Mammary microvascular endothelial cell (primary cell): ENCODE data around the gene PTBP1. TPM values are rescaled to one million over a fixed set of nuclear protein-coding genes. Genes with fewer than 3 reads are reported as not detected.

Experiments
- total RNA-seq: library from RNA; depleted of rRNA; stranded (reverse); fragments of >200 nt; gene quantifications from 2 replicates; pipeline ENCODE4 v1.2.3, GENCODE V29; 2015

PTBP1 gene
- total RNA-seq, result 303 and 434 TPM in 2 replicates

GRCh38 chr19:796692-797527 is at the start of gene PTBP1:
PTBP1 (plus strand) TSS chr19:797452; CDS start chr19:797498, 46 bp downstream.

DNA sequence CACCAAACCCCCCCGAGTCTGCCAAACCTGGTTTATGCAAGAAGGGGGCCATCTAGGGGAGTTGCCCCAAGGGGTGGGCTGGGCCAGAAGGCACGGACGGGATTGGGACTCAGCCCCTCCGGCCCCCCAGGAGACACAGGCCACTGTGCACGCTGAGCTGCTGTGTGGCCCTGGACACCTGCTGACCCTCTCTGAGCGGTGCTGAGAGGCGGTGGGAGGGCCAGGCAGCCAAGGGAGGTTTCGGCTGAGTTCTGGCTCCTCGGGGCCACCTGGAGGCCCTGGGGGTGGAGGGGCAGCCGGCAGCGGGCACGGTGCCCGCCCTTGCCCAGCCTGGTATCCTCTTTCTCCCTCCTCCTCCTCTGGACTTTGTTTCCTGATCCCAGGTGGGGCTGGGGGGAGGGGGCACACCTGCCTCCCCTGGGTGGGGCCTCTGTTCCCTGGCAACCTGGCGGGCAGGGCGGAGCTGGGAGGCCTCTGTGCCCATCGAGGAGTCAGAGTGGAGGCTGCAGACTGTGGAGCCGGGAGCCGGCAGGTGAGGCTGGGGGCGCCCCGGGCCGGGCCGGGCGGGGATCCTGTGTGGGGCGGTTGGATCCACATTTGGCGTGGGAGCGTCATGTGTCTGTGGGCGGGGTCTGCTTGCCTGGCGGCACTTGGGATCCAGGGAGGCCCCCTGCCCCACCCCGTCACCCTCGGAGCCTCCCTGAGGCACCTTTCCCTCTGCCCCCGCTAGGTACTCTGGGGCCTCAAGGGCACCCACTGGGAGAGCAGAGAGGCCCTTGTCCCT is 46.4 kb upstream of the PTBP1 start, which contains the start of gene MISP:
TSS of gene MISP (plus strand) at position 473 of the 784 bp plus-strand sequence. CDS start 5,835 bp downstream, outside the sequence.

DNA sequence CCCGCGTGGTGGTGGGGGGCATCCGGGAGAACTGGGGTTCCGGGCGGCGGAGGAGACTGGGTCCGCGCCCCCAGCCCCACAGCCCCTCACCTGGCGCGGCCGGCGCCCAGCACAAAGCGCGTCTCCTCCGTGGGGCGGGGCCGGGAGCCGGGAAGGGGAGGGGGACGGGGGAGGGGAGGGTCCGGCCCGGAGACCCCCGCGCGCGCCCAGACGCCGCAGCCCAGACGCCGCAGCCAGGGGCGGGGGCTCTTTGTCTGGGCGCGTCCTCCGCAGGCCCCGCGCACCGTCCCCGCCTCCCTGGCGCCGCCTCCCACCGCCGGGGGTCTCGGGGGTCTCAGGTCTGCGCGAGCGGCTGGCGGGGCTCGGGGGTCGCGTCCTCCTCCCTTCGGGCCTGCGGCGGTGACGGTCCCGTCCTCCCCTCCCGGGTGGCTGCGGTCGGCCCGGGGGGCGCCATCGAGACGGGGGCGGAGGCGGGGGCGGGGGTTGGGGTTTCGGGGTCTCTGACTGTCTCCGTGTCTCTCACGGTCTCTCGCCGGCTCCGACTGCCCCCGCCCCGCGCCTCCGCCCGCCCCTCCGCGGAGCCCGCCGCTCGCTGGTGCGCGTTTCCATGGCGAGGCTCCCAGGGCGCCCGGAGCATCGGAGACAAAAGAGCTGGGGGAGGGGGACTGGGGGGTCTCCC is 24.7 kb downstream of the PTBP1 start, which contains the start of gene PLPPR3:
TSS of gene PLPPR3 (minus strand) at position 131 of the 679 bp plus-strand sequence. CDS start 396 bp downstream, outside the sequence.

GRCh38 chr19:827710-828321 is 30.6 kb downstream of the PTBP1 start, which contains the start of gene AZU1:
AZU1 (plus strand) TSS chr19:827837; CDS start chr19:827847, 10 bp downstream.

DNA sequence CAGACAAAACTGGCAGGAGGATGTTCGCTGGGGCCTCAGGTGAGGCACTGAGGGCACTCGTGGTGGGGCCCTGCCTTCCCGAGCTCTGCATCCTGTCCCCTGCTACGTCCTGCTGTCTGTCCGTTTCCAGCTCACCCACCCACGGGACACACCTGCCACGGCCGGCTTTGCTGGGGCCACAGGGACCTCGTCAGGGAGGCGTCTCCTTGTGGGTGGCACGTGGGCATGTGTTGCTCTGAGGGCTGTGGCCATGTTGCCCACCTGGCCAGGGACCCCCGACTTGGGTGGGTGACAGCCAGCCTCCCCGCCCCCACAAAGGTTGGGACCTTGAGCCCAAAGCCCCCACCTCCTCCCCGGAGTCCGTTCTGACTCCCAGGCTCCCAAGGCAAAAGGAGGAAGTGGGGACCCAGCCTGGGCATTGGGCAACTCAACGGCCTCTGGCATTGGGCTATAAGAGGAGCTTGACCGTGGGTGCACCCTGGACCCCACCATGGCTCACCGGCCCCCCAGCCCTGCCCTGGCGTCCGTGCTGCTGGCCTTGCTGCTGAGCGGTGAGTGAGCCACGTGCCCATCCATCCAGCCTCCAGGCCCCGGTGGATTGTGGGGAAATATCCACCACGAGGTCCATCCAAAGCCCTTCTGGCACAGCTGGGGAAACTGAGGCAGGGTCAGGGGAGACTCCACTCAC is 43.4 kb downstream of the PTBP1 start, which contains the start of gene PRTN3:
TSS of gene PRTN3 (plus strand) at position 481 of the 688 bp plus-strand sequence. CDS start at position 491, 10 bp downstream.

GRCh38 chr19:852136-853013 is 55.1 kb downstream of the PTBP1 start, which contains the start of gene ELANE:
ELANE (plus strand) TSS chr19:852303; CDS start chr19:852329, 26 bp downstream.

DNA sequence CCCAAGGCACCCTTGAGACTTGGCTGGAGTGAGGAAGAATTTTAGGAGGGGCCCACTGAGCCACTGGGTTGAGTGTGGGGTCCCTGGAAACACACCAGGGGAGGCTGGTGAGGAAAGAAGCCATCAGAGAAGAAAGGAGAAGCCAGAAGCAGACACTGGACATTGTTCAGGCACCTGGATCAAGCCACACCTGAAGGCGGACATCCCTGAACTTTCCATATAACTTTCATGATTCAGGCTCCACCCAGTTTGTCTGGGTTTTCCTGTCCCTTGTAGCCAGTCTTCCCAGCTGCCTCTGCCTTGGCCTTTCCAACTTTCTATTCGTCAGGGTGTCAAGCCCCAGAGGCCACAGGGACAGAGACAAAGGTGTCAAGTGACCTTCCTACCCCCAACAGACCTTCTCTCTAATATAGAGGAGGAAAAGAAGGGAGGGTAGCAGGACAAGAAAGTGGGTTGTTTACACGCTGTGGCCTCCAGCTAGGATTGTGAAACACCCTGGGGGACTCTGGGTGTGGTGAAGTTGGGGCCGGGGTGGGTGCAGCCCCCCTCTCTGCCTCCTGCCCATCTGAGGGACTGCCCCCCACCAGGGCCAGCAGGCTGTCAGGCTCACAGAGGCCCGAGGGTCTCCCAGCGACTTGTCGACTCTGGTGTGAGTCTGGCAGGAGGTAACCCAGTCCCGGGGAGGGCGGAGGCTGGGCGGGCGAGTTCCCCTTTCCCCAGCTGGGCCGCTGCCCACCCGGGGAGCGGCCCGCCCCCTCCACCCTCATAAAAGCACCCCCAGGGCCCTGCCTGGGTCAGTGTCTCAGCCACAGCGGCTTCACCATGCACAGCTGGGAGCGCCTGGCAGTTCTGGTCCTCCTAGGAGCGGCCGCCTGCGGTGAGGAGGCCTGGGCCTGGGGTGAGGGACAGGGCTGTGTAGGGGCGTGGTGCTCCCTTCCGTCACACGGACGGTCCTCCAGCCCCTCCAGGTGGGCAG is 61.9 kb downstream of the PTBP1 start, which contains the start of gene CFD:
TSS of gene CFD (plus strand) at position 797 of the 976 bp plus-strand sequence. CDS start at position 823, 26 bp downstream.

Other genes with a start within 250 kb of the PTBP1 start
- 537 and 604 TPM in 2 replicates for gene BSG, start 224.9 kb upstream of the PTBP1 start, total RNA-seq
- gene HCN2, start 207.6 kb upstream of the PTBP1 start, total RNA-seq, result 0.07 and 0.10 TPM in 2 replicates
- gene POLRMT, start 163.9 kb upstream of the PTBP1 start, total RNA-seq, result 27.9 and 38.4 TPM in 2 replicates
- not detected in 2 replicates for gene FGF22, start 157.6 kb upstream of the PTBP1 start, total RNA-seq
- gene RNF126, start 134.2 kb upstream of the PTBP1 start, total RNA-seq, result 90.7 and 99.4 TPM in 2 replicates
- gene FSTL3, start 121.1 kb upstream of the PTBP1 start, total RNA-seq, result 103 and 104 TPM in 2 replicates
- not detected in 2 replicates for gene PRSS57, start 102.0 kb upstream of the PTBP1 start, total RNA-seq
- gene PALM, start 88.5 kb upstream of the PTBP1 start, total RNA-seq, result 5.9 and 6.9 TPM in 2 replicates
- not detected in 2 replicates for gene MISP, start 46.3 kb upstream of the PTBP1 start, total RNA-seq
- 0.25 TPM in 1 of 2 replicates, not detected in the other for gene PLPPR3, start 24.5 kb downstream of the PTBP1 start, total RNA-seq
- not detected in 2 replicates for gene AZU1, start 30.4 kb downstream of the PTBP1 start, total RNA-seq
- not detected in 2 replicates for gene PRTN3, start 43.5 kb downstream of the PTBP1 start, total RNA-seq
- gene ELANE, start 54.9 kb downstream of the PTBP1 start, total RNA-seq, result not detected in 2 replicates
- 0.40 and 1.4 TPM in 2 replicates for gene CFD, start 62.2 kb downstream of the PTBP1 start, total RNA-seq
- 50.0 and 62.7 TPM in 2 replicates for gene MED16, start 95.7 kb downstream of the PTBP1 start, total RNA-seq
- not detected in 2 replicates for gene RNU6-9, start 96.0 kb downstream of the PTBP1 start, total RNA-seq
- 35.4 and 39.2 TPM in 2 replicates for gene R3HDM4, start 115.8 kb downstream of the PTBP1 start, total RNA-seq
- not detected in 2 replicates for gene KISS1R, start 119.9 kb downstream of the PTBP1 start, total RNA-seq
- gene ARID3A, start 128.6 kb downstream of the PTBP1 start, total RNA-seq, result 4.6 and 6.9 TPM in 2 replicates
- gene WDR18, start 186.9 kb downstream of the PTBP1 start, total RNA-seq, result 69.5 and 80.6 TPM in 2 replicates
- 0.53 and 2.6 TPM in 2 replicates for gene GRIN3B, start 203.0 kb downstream of the PTBP1 start, total RNA-seq
- gene TMEM259, start 223.7 kb downstream of the PTBP1 start, total RNA-seq, result 144 and 147 TPM in 2 replicates
- gene RNU6-2, start 224.1 kb downstream of the PTBP1 start, total RNA-seq, result not detected in 2 replicates
- 166 and 189 TPM in 2 replicates for gene CNN2, start 229.2 kb downstream of the PTBP1 start, total RNA-seq
- gene ABCA7, start 242.7 kb downstream of the PTBP1 start, total RNA-seq, result 6.1 and 13.3 TPM in 2 replicates